A549 (cell line): ENCODE data around the gene DPYSL4. TPM values are rescaled to one million over a fixed set of nuclear protein-coding genes. Genes with fewer than 3 reads are reported as not detected.

Experiments used
- ATAC-seq, 2 experiments: fragments of 200-7000 bp in 1 of 2; fragments of >200 bp in 1 of 2; cut with Nextera tagmentation in 1 of 2; cut with Tn5 transposase in 1 of 2; 3 replicates each; pipeline versions ENCODE4 v1.8.0 to v1.9.1; 2018 to 2020; ENCODE audit warnings: mild to moderate bottlenecking in 1 of 2, moderate library complexity in 1 of 2
- CTCF ChIA-PET: fragments of 300-600 bp; sonication (Branson Sonifier 250); formaldehyde crosslinking; extraction: SDS; loops from one replicate; lab custom pipeline; 2021; ENCODE audit warnings: antibody characterized with exemption, inconsistent platforms; lab: Yijun Ruan, JAX
- POLR2A ChIA-PET: fragments of 350-600 bp; formaldehyde crosslinking; extraction: SDS; loops from one replicate; lab custom pipeline; 2021; ENCODE audit warnings: antibody characterized with exemption, inconsistent platforms; lab: Yijun Ruan, JAX
- DNase-seq, 2 experiments: peaks; one replicate each; pipeline versions ENCODE4 v3.0.0 to v3.0.0-alpha.2; 2011 to 2016; ENCODE audit warnings: low read depth in 1 of 2, low spot score in 1 of 2
- FAIRE-seq: peaks from 2 replicates; lab custom pipeline; 2011; peaks lifted over from hg19 to GRCh38; lab: Jason Lieb, UNC
- H3K27ac ChIP-seq, 2 experiments: fragments of >200 bp; sonication (Bioruptor Twin); formaldehyde crosslinking; 3 replicates each; pipeline ENCODE4 v1.5.1; 2016 to 2017
- H3K4me1 ChIP-seq: fragments of >200 bp; sonication (Bioruptor Twin); formaldehyde crosslinking; 3 replicates; pipeline ENCODE4 v1.6.1; 2016
- H3K4me2 ChIP-seq: fragments of >200 bp; sonication (Bioruptor Twin); formaldehyde crosslinking; 3 replicates; pipeline ENCODE4 v1.6.1; 2016
- H3K4me3 ChIP-seq: fragments of >200 bp; sonication (Bioruptor Twin); formaldehyde crosslinking; 3 replicates; pipeline ENCODE4 v1.5.1; 2016
- H3K9me3 ChIP-seq: fragments of >200 bp; sonication (Bioruptor Twin); formaldehyde crosslinking; 3 replicates; pipeline ENCODE4 v1.6.1; 2016
- CBX8 ChIP-seq: fragments of 200-600 bp; sonication (generic); IDR thresholded peaks from 2 replicates; pipeline ENCODE4 v1.6.1; 2016
- CTCF ChIP-seq: fragments of >200 bp; sonication (Bioruptor Twin); formaldehyde crosslinking; IDR thresholded peaks from 3 replicates; pipeline ENCODE4 v1.5.1; 2016
- E2F6 ChIP-seq: IDR thresholded peaks from 2 replicates; pipeline ENCODE4 v1.6.1; 2012; ENCODE audit warnings: low read depth, borderline replicate concordance
- EHMT2 ChIP-seq: fragments of 200-600 bp; sonication (generic); IDR thresholded peaks from 2 replicates; pipeline ENCODE4 v1.6.1; 2016; ENCODE audit warnings: antibody characterized with exemption, low read depth, mild to moderate bottlenecking, moderate library complexity
- ELK1 ChIP-seq: fragments of 150-350 bp; IDR thresholded peaks from 2 replicates; pipeline ENCODE4 v1.6.1; 2014; ENCODE audit warnings: low read depth, mild to moderate bottlenecking, low read length
- EP300 ChIP-seq, 2 experiments: fragments of >200 bp; sonication (Bioruptor Twin); formaldehyde crosslinking; IDR thresholded peaks; 2 replicates in 1 of 2; 3 replicates in 1 of 2; pipeline ENCODE4 v1.6.1; 2016 to 2017
- ESRRA ChIP-seq: fragments of 150-350 bp; IDR thresholded peaks from 2 replicates; pipeline ENCODE4 v1.6.1; 2014; ENCODE audit warnings: mild to moderate bottlenecking, low read length, borderline replicate concordance
- FOSB ChIP-seq: fragments of 250-450 bp; sonication (Bioruptor Pico); IDR thresholded peaks from 2 replicates; pipeline ENCODE4 v1.5.0; 2020; ENCODE audit warnings: mild to moderate bottlenecking, moderate library complexity
- GATA3 ChIP-seq: IDR thresholded peaks from 2 replicates; pipeline ENCODE4 v1.6.1; 2012; ENCODE audit warnings: borderline replicate concordance
- HEYL ChIP-seq: fragments of 250-450 bp; sonication (Bioruptor Pico); IDR thresholded peaks from 2 replicates; pipeline ENCODE4 v1.8.0; 2021; ENCODE audit warnings: mild to moderate bottlenecking, moderate library complexity
- HOXA7 ChIP-seq: fragments of 250-450 bp; sonication (Bioruptor Pico); IDR thresholded peaks from 2 replicates; pipeline ENCODE4 v1.5.0; 2020; ENCODE audit warnings: mild to moderate bottlenecking, moderate library complexity
- MAX ChIP-seq: IDR thresholded peaks from 2 replicates; pipeline ENCODE4 v1.6.1; 2012
- MYC ChIP-seq: IDR thresholded peaks from 2 replicates; pipeline ENCODE4 v1.6.1; 2012; ENCODE audit warnings: mild to moderate bottlenecking, inconsistent platforms, low read length, improper control_type of control experiment, borderline replicate concordance
- PHF8 ChIP-seq: fragments of 200-600 bp; sonication (generic); IDR thresholded peaks from 2 replicates; pipeline ENCODE4 v1.6.1; 2016; ENCODE audit warnings: low read depth, mild to moderate bottlenecking, antibody characterized with exemption, moderate library complexity, borderline replicate concordance
- RAD21 ChIP-seq, 2 experiments: fragments of >200 bp in 1 of 2; sonication (Bioruptor Twin) in 1 of 2; formaldehyde crosslinking in 1 of 2; IDR thresholded peaks in 1 of 2; conservative IDR thresholded peaks in 1 of 2; 2 replicates in 1 of 2; 3 replicates in 1 of 2; pipeline ENCODE4 v1.6.1; 2012 to 2018; ENCODE audit warnings: inconsistent platforms in 1 of 2
- RARB ChIP-seq: fragments of 250-450 bp; sonication (Bioruptor Pico); IDR thresholded peaks from 2 replicates; pipeline ENCODE4 v1.8.0; 2021; ENCODE audit warnings: mild to moderate bottlenecking, moderate library complexity
- SMC3 ChIP-seq: fragments of >200 bp; sonication (Bioruptor Twin); formaldehyde crosslinking; IDR thresholded peaks from 3 replicates; pipeline ENCODE4 v1.6.1; 2018; ENCODE audit warnings: inconsistent platforms
- ZC3H11A ChIP-seq: fragments of 450-650 bp; IDR thresholded peaks from 2 replicates; pipeline ENCODE4 v1.6.1; 2014; ENCODE audit warnings: antibody characterized with exemption, mild to moderate bottlenecking
- ZSCAN20 ChIP-seq: fragments of 250-450 bp; sonication (Bioruptor Pico); IDR thresholded peaks from 2 replicates; pipeline ENCODE4 v1.8.0; 2022; ENCODE audit warnings: mild to moderate bottlenecking, moderate library complexity
- WGBS: methylation state at CpG from one replicate; pipeline ENCODE4 v1.1.6; 2017; ENCODE audit errors: missing lambda C conversion rate; 5-methylcytosine and 5-hydroxymethylcytosine counted together
- polyA plus RNA-seq, 4 experiments: library from polyadenylated mRNA; depleted of rRNA in 3 of 4; stranded (reverse); fragments of >200 nt; fragmentation: RNase III in 1 of 4; extraction: RNeasy Plus Mini Kit Qiagen cat#74134 plus additional on column Dnase treatment in 1 of 4; gene quantifications; 2 replicates in 3 of 4; 3 replicates in 1 of 4; pipeline ENCODE4 v1.2.3, GENCODE V29; 2011 to 2017
- TF ChIP-seq, protein P1 (sequence below): fragments of 250-450 bp; sonication (Bioruptor Pico); IDR thresholded peaks from 2 replicates; pipeline ENCODE4 v1.5.0; 2021; ENCODE audit warnings: mild to moderate bottlenecking, moderate library complexity, borderline replicate concordance

DPYSL4 gene
- polyA plus RNA-seq, 2 of the 4 experiments (the other 2 are of a cell fraction): 2.9 to 14.1 TPM

DNA sequence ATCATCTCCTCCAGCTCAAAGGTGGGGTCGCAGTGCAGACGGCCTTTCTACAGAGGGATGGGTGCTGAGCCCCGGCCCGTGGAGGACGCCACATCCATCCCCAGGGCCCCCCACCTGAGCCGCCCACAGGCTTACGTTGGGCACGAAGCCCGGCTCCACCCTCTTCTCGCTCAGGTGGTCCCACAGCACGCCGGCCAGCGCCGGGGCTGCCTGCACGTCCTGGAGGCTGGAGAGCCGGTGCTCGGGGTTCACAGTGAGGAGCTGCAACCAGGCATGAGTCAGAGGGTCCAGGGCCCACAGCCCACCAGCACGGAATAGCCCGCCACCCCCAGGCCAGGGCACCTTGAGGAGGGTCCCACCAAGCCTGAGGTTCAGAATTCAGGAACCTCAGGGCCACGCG, 36.0 kb downstream of the DPYSL4 start:
- peak; percentile 4 to 23; a peak in 1 of 6 replicates for ATAC-seq

GRCh38 chr10:132223156-132223590, 36.4 kb downstream of the DPYSL4 start:
- Histone ChIP-seq H3K4me2 (no peak overlapping the region), H3K27ac (peak overlapping the region; percentile 30 to 80; a peak in 3 of 6 replicates), H3K4me3 (no peak overlapping the region), H3K9me3 (0 out of 3 replicates have a peak, but pooled peaks cover 2% of the 10 kb centered on the region)
- FAIRE-seq: no peak
- DNase-seq: peak; percentile 85
- ATAC-seq: peak; percentile 92 to 99
- CTCF ChIA-PET: interaction anchor here (0.8 to 4.7 kb wide), 31 partner anchors 9 to 406 kb away, joined by 3 to 49 read pairs (median 4); no protein-coding TSS in a partner anchor
- POLR2A ChIA-PET: no interaction called here
- TF ChIP-seq HOXA7 (CRISPR knock-in tag) (no peak), HEYL (CRISPR knock-in tag) (no peak), EP300 (IDR thresholded peaks at IDR 0.05) (no peak), CTCF (peak; percentile 97), ESRRA (no peak), MAX (peak; percentile 92), MYC (peak; percentile 96; the same call in 1 of the 2 replicates), CBX8 (no peak), RAD21 (conservative IDR thresholded peaks at IDR 0.05 in 1 of 2, IDR thresholded peaks at IDR 0.05 in 1 of 2) (peak; percentile 97 to 98), SMC3 (peak; percentile 95)
- TF ChIP-seq, all 56 proteins: peak for 5
- H3K4me1 ChIP-seq: peaks cover 6% of the 10 kb centered on the region; the same call in 2 of the 3 replicates
- 0% methylated on average over 9 of the region's 16 CpGs for WGBS

More for the DNA sequence above, 36.0 kb downstream of the DPYSL4 start:
- Histone ChIP-seq H3K4me3 (no peak overlapping the region), H3K27ac (peak overlapping the region in 1 of 2 experiments; percentile 80; a peak in 2 of 6 replicates)
- CTCF ChIA-PET: interaction anchor here (0.8 to 3.1 kb wide), 16 partner anchors 9 to 165 kb away, joined by 3 to 49 read pairs (median 4); no protein-coding TSS in a partner anchor
- TF ChIP-seq CBX8 (no peak), RAD21 (conservative IDR thresholded peaks at IDR 0.05 in 1 of 2, IDR thresholded peaks at IDR 0.05 in 1 of 2) (no peak)
- TF ChIP-seq, all 56 proteins: peak for 0
- FAIRE-seq (no peak), DNase-seq (no peak)
- Histone ChIP-seq H3K4me2 (no peak overlapping the region), H3K4me1 (peaks cover 6% of the 10 kb centered on the region; the same call in 2 of the 3 replicates), H3K9me3 (peaks cover 7% of the 10 kb centered on the region; the same call in 2 of the 3 replicates)
- POLR2A ChIA-PET: no interaction called here
- WGBS: 84% methylated on average over 14 of the region's 21 CpGs

DNA sequence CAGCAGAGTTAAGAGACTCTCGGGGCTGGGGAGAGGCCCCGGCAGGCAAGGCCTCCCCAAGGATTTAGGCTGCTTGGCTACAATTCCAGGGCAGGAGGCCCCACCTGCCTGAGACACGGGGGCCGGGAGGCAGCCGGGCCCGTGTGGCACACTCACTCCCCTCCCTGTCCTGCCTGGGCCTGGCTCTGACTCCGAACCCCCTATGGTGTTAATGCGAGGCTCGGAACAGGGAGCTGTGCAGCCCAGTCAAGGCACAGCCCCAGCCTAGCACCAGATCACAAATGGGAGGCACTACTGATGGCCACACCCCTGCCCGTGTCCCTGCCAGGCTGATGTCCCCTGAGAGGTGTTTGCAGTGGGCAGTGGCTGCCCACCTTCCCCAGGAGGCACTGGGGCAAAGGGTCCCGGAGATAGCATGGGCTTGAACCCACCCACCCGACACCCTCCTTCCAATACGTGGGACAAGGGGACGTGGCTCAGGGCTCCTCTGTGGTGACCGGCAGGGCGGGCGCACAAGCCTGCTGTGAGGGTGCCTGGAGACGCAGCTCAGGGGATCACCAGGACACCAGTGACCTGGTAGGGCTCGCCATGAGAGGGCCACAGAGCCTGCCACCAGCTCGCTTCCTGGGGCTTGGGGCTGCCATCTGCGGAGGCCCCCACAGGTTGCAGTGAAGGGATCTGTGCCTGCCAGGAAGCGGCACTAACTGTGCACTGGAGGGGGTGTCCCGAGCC, 37.0 kb downstream of the DPYSL4 start:
- ATAC-seq: peak in 1 of 2 experiments; percentile 47; a peak in 5 of 6 replicates
- CTCF ChIA-PET: interaction anchor here (0.8 to 4.7 kb wide), 32 partner anchors 10 to 405 kb away, joined by 3 to 49 read pairs (median 4); partner anchors contain the start of gene STK32C
- TF ChIP-seq MAX (no peak), ESRRA (no peak), PHF8 (no peak), ZC3H11A (no peak), ELK1 (no peak), EHMT2 (no peak), CTCF (no peak), E2F6 (no peak), GATA3 (no peak), ZSCAN20 (CRISPR knock-in tag) (no peak), FOSB (CRISPR knock-in tag) (no peak), CBX8 (no peak), RARB (no peak), HOXA7 (CRISPR knock-in tag) (no peak)
- TF ChIP-seq, protein P1, sequence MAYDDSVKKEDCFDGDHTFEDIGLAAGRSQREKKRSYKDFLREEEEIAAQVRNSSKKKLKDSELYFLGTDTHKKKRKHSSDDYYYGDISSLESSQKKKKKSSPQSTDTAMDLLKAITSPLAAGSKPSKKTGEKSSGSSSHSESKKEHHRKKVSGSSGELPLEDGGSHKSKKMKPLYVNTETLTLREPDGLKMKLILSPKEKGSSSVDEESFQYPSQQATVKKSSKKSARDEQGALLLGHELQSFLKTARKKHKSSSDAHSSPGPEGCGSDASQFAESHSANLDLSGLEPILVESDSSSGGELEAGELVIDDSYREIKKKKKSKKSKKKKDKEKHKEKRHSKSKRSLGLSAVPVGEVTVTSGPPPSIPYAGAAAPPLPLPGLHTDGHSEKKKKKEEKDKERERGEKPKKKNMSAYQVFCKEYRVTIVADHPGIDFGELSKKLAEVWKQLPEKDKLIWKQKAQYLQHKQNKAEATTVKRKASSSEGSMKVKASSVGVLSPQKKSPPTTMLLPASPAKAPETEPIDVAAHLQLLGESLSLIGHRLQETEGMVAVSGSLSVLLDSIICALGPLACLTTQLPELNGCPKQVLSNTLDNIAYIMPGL: no peak

More for the DNA sequence above, 37.0 kb downstream of the DPYSL4 start:
- POLR2A ChIA-PET: no interaction called here
- no peak overlapping the region for H3K4me2 ChIP-seq
- peak overlapping the region in 1 of 2 experiments; percentile 80; a peak in 3 of 6 replicates for H3K27ac ChIP-seq
- 93% methylated on average over 2 of the region's 23 CpGs for WGBS
- DNase-seq (no peak), FAIRE-seq (no peak)
- H3K4me1 ChIP-seq: peaks cover 6% of the 10 kb centered on the region; the same call in 2 of the 3 replicates
- H3K4me3 ChIP-seq: no peak overlapping the region
- no peaks in the 10 kb centered on the region for H3K9me3 ChIP-seq
